Lung (tissue), 12 donors: ENCODE measurements around the gene ARHGAP15. TPM values are rescaled to one million over a fixed set of nuclear protein-coding genes. Genes with fewer than 3 reads are reported as not detected.

Experiments
- ATAC-seq: fragments of 200-7000 bp; cut with Tn5 transposase; one replicate; pipeline ENCODE4 v1.9.1; 2020; ENCODE audit warnings: moderate number of reproducible peaks; ENCODE audit not compliant: insufficient read depth, low FRiP score
- DNase-seq, 3 donors: peaks; one replicate each; pipeline ENCODE4 v3.0.0-alpha.2; 2013 to 2017
- H3K27ac ChIP-seq, 2 donors: one replicate each; pipeline ENCODE4 v1.5.1; 2013; ENCODE audit warnings: mild to moderate bottlenecking in 2 of 2, moderate library complexity in 2 of 2, control low read depth in 1 of 2, inconsistent platforms in 1 of 2, low read depth in 1 of 2, low read length in 1 of 2
- H3K27me3 ChIP-seq, 3 donors: one replicate each; pipeline ENCODE4 v1.5.1; 2013; ENCODE audit warnings: low read length in 2 of 3; ENCODE audit not compliant: control insufficient read depth in 3 of 3, insufficient read depth in 3 of 3
- H3K36me3 ChIP-seq, 4 donors: one replicate each; pipeline ENCODE4 v1.5.1; 2013; ENCODE audit warnings: low read length in 4 of 4, mild to moderate bottlenecking in 1 of 4, moderate library complexity in 1 of 4; ENCODE audit not compliant: control insufficient read depth in 4 of 4, insufficient read depth in 4 of 4
- H3K4me1 ChIP-seq, 5 donors: one replicate each; pipeline ENCODE4 v1.5.1; 2013; ENCODE audit warnings: low read length in 5 of 5, mild to moderate bottlenecking in 2 of 5, moderate library complexity in 1 of 5; ENCODE audit not compliant: control insufficient read depth in 5 of 5, insufficient read depth in 5 of 5
- H3K4me3 ChIP-seq: one replicate; pipeline ENCODE4 v1.5.1; 2013; ENCODE audit warnings: mild to moderate bottlenecking, control low read depth, moderate library complexity
- H3K9ac ChIP-seq, 2 donors: one replicate each; pipeline ENCODE4 v1.5.1; 2013; ENCODE audit warnings: low read length in 2 of 2, control low read depth in 1 of 2; ENCODE audit not compliant: insufficient read depth in 1 of 2
- H3K9me3 ChIP-seq, 4 donors: one replicate each; pipeline ENCODE4 v1.5.1; 2013; ENCODE audit warnings: low read length in 3 of 4, mild to moderate bottlenecking in 1 of 4, moderate library complexity in 1 of 4; ENCODE audit not compliant: control insufficient read depth in 4 of 4, insufficient read depth in 3 of 4
- WGBS, 2 donors: extraction: QIAGEN DNeasy Blood & Tissue Kit; methylation state at CpG; one replicate each; pipeline ENCODE4 v1.1.7; 2013; 5-methylcytosine and 5-hydroxymethylcytosine counted together
- polyA plus RNA-seq, 2 donors: library from polyadenylated mRNA; stranded (reverse); fragments of 200-250 nt; gene quantifications; one replicate each; pipeline ENCODE4 v1.2.1, GENCODE V29; 2013
- total RNA-seq, 2 donors: library from RNA; depleted of rRNA in 1 of 2; stranded (reverse); fragments of >200 nt in 1 of 2; gene quantifications; one replicate each; pipeline ENCODE4 v1.2.1, GENCODE V29; 2014 to 2021
- TF ChIP-seq, protein P1 (sequence below): IDR thresholded peaks from 2 replicates; pipeline ENCODE4 v1.5.1; 2012; ENCODE audit warnings: mild to moderate bottlenecking; ENCODE audit errors: control extremely low read depth, extremely low read depth
- donor health status: control.
- donor health status: control.
- donor health status: Bipolar disorder and iron deficiency.
- donor health status: healthy.
- donor health status: DM: yes; HTN: yes; CAD: no.

The ARHGAP15 gene
- total and polyA plus RNA-seq, 4 donors, result 5.9 to 74.3 (median 13.2) TPM

DNA sequence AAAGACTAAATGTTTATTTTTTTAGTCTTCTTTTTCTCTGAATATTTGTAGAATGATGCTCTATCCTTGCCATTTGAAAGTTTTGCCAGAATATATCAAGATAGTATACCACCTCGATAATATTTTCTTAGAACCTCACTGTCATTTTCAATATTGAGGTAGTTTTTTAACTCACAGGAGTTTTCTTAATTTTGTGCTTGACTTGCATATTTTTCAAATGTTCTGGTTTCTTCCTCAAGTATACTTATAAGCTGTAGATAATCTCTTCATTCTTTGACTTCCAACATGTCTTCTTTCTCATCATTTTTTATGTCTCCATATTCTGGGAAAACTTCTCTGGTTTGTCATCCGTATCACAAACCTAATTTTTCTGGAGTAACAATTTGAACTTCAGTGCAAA, 559.6 kb downstream of the ARHGAP15 start:
- DNase-seq (no peak), ATAC-seq (no peak)
- TF ChIP-seq, protein P1, sequence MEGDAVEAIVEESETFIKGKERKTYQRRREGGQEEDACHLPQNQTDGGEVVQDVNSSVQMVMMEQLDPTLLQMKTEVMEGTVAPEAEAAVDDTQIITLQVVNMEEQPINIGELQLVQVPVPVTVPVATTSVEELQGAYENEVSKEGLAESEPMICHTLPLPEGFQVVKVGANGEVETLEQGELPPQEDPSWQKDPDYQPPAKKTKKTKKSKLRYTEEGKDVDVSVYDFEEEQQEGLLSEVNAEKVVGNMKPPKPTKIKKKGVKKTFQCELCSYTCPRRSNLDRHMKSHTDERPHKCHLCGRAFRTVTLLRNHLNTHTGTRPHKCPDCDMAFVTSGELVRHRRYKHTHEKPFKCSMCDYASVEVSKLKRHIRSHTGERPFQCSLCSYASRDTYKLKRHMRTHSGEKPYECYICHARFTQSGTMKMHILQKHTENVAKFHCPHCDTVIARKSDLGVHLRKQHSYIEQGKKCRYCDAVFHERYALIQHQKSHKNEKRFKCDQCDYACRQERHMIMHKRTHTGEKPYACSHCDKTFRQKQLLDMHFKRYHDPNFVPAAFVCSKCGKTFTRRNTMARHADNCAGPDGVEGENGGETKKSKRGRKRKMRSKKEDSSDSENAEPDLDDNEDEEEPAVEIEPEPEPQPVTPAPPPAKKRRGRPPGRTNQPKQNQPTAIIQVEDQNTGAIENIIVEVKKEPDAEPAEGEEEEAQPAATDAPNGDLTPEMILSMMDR, result no peak
- Histone ChIP-seq H3K4me1 (peaks cover 0 to 18% (median 6%) of the 10 kb centered on the region in 5 donors), H3K36me3 (no peaks in the 10 kb centered on the region), H3K9ac (no peak overlapping the region), H3K27me3 (no peaks in the 10 kb centered on the region), H3K4me3 (no peak overlapping the region), H3K27ac (no peak overlapping the region), H3K9me3 (no peaks in the 10 kb centered on the region)
- WGBS, 2 donors, result 96 to 97% methylated on average over 2 of the region's 2 CpGs

DNA sequence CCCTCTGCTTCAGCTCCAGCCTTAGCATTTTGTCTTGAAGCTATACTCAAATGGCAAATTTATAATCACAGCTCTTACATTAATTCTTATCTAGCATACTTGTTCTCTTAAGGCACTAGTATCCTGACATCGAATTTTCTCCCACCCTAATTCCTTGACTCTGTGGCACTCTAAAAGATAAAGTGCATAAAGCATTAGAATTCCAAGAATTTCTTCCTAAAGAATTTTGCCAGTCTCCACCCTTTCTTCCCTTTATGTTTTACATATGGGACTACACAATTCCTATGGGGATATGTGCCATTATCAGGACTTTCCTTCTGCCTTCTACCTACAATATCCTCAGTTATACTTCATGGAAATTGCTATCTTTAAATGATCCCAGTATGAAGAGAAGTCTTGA, 560.3 kb downstream of the ARHGAP15 start:
- TF ChIP-seq, protein P1, result no peak
- H3K4me1 ChIP-seq, result peaks cover 0 to 18% (median 6%) of the 10 kb centered on the region in 5 donors

DNA sequence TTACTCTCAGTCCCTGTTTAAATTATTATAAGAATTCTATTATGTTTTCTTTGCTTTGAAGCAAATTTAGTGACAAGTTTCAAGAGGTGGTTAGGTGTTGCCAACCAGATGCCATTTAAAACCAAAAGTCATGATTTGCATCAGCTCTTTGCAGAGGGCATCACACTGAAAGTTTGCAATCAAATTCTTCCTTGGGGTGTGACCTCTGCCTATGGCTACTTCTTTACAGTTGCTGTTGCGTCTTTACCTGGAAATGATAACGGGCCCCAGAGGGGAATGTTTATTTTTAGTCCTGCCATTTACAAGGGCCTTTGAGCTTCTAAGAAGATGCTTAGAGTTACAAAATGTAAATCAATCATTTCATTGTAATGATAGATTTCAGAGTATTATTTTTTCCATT, 561.0 kb downstream of the ARHGAP15 start:
- H3K9me3 ChIP-seq, result no peaks in the 10 kb centered on the region
- TF ChIP-seq, protein P1, result no peak
- 75 to 77% methylated on average over 2 of the region's 2 CpGs for WGBS, 2 donors

More for the DNA sequence above, 560.3 kb downstream of the ARHGAP15 start:
- no peak overlapping the region for H3K27ac ChIP-seq
- ATAC-seq (no peak), DNase-seq (no peak)
- no peak overlapping the region for H3K4me3 ChIP-seq
- no peaks in the 10 kb centered on the region for H3K36me3 ChIP-seq
- no peaks in the 10 kb centered on the region for H3K9me3 ChIP-seq
- H3K9ac ChIP-seq, result no peak overlapping the region
- WGBS, 2 donors, result 63 to 85% methylated on average over 1 of the region's 1 CpG
- no peaks in the 10 kb centered on the region for H3K27me3 ChIP-seq

DNA sequence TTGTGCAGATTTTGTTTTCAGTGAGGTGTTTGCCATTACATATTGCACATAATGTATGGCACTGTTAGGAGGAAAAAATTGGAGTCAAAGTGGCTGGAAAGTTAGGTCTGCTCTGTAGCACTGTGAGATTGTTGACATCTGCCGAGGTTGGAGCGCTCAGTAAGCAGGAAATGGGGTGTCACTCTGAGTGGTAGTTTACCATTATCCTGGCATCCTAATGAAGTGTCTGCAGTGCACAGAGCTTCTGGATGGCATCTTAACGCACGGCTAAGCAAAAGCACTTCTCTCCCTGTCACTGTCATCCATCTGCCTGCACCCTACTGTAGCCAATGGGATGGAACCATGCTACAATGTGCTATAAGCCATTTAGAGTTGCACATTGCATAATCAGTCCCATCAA, 561.9 kb downstream of the ARHGAP15 start:
- H3K9ac ChIP-seq, result no peak overlapping the region
- TF ChIP-seq, protein P1, result no peak
- peaks cover 0 to 18% (median 2%) of the 10 kb centered on the region in 5 donors for H3K4me1 ChIP-seq
- no peak overlapping the region for H3K27ac ChIP-seq
- no peaks in the 10 kb centered on the region for H3K27me3 ChIP-seq
- 71 to 76% methylated on average over 4 of the region's 4 CpGs for WGBS, 2 donors
- H3K4me3 ChIP-seq, result no peak overlapping the region
- ATAC-seq, result no peak
- peak; percentile 68 to 86 (median 85) for DNase-seq
- no peaks in the 10 kb centered on the region for H3K36me3 ChIP-seq
- no peaks in the 10 kb centered on the region for H3K9me3 ChIP-seq

More for the DNA sequence above, 561.0 kb downstream of the ARHGAP15 start:
- Histone ChIP-seq H3K4me3 (no peak overlapping the region), H3K4me1 (peaks cover 0 to 18% (median 2%) of the 10 kb centered on the region in 5 donors), H3K36me3 (no peaks in the 10 kb centered on the region), H3K9ac (no peak overlapping the region), H3K27me3 (no peaks in the 10 kb centered on the region), H3K27ac (no peak overlapping the region)
- ATAC-seq, result no peak
- no peak for DNase-seq
